ENCODE data around the gene SEPTIN8. TPM values are rescaled to one million over a fixed set of nuclear protein-coding genes. Genes with fewer than 3 reads are reported as not detected.

SEPTIN8 gene
- total and polyA plus RNA-seq, 12 donors = 11.3 to 41.8 (median 30.4) TPM

GRCh38 chr5:132791026-132791425 is 14.0 kb upstream of the SEPTIN8 start:
- TF ChIP-seq CTCF (IDR thresholded peaks at IDR 0.05) = no peak
- no peak for DNase-seq
- intact Hi-C loops (cut with DNase I) = no loop called here
- Histone ChIP-seq H3K4me1 (no peaks in the 10 kb centered on the region), H3K4me3 (no peak overlapping the region), H3K9me3 (no peaks in the 10 kb centered on the region), H3K27me3 (peaks cover 0 to 9% (median 0%) of the 10 kb centered on the region in 7 donors), H3K36me3 (no peaks in the 10 kb centered on the region), H3K27ac (no peak overlapping the region)
- ATAC-seq = no peak
- 98% methylated on average over 3 of the region's 3 CpGs for WGBS, 2 donors

- no peak for TF ChIP-seq CTCF (IDR thresholded peaks at IDR 0.05)
- Histone ChIP-seq H3K4me3 (no peak overlapping the region), H3K27ac (no peak overlapping the region), H3K9me3 (no peaks in the 10 kb centered on the region), H3K4me1 (peaks cover 0 to 4% (median 0%) of the 10 kb centered on the region in 9 donors), H3K36me3 (no peaks in the 10 kb centered on the region), H3K27me3 (peaks cover 0 to 9% (median 0%) of the 10 kb centered on the region in 7 donors)
- ATAC-seq = peak in 1 of 8 donors; percentile 65
- 45 to 46% methylated on average over 2 of the region's 2 CpGs for WGBS, 2 donors
- DNase-seq = no peak
- intact Hi-C loops (cut with DNase I) = no loop called here
These were observed 13.3 kb upstream of the SEPTIN8 start for GRCh38 chr5:132790201-132790865.

GRCh38 chr5:132788990-132789886 is 12.2 kb upstream of the SEPTIN8 start:
- H3K27me3 ChIP-seq = peaks cover 0 to 9% (median 0%) of the 10 kb centered on the region in 7 donors
- no peaks in the 10 kb centered on the region for H3K36me3 ChIP-seq
- DNase-seq (no peak), ATAC-seq (no peak)
- no peak for TF ChIP-seq CTCF (IDR thresholded peaks at IDR 0.05)
- 79 to 82% methylated on average over 8 of the region's 8 CpGs for WGBS, 2 donors
- no peak overlapping the region for H3K27ac ChIP-seq
- intact Hi-C loops (cut with DNase I) = no loop called here
- no peak overlapping the region for H3K4me3 ChIP-seq
- H3K4me1 ChIP-seq = peaks cover 0 to 4% (median 0%) of the 10 kb centered on the region in 9 donors
- H3K9me3 ChIP-seq = no peaks in the 10 kb centered on the region

GRCh38 chr5:132788508-132788907 is 11.5 kb upstream of the SEPTIN8 start:
- DNase-seq (no peak), ATAC-seq (no peak)
- 97 to 100% methylated on average over 1 of the region's 1 CpG for WGBS, 2 donors
- H3K9me3 ChIP-seq = no peaks in the 10 kb centered on the region
- H3K27me3 ChIP-seq = peaks cover 0 to 5% (median 0%) of the 10 kb centered on the region in 7 donors
- no peaks in the 10 kb centered on the region for H3K36me3 ChIP-seq
- TF ChIP-seq CTCF (IDR thresholded peaks at IDR 0.05) = no peak
- intact Hi-C loops (cut with DNase I) = no loop called here
- no peak overlapping the region for H3K4me3 ChIP-seq
- peaks cover 0 to 4% (median 0%) of the 10 kb centered on the region in 9 donors for H3K4me1 ChIP-seq
- H3K27ac ChIP-seq = no peak overlapping the region

All from heart right ventricle (tissue), 16 donors.